ENCODE measurements around the gene ATP13A4.

ATP13A4 gene

GRCh38 chr3:193489949-193490348 is 64.7 kb downstream of the ATP13A4 start:
- DNase-seq, result no peak

- no peak for DNase-seq
Measured at GRCh38 chr3:193488741-193489140, 66.0 kb downstream of the ATP13A4 start.

GRCh38 chr3:193483988-193484539 is 70.6 kb downstream of the ATP13A4 start:
- no peak for DNase-seq

- no peak for DNase-seq
Measured at GRCh38 chr3:193481436-193481835, 73.3 kb downstream of the ATP13A4 start.

DNA sequence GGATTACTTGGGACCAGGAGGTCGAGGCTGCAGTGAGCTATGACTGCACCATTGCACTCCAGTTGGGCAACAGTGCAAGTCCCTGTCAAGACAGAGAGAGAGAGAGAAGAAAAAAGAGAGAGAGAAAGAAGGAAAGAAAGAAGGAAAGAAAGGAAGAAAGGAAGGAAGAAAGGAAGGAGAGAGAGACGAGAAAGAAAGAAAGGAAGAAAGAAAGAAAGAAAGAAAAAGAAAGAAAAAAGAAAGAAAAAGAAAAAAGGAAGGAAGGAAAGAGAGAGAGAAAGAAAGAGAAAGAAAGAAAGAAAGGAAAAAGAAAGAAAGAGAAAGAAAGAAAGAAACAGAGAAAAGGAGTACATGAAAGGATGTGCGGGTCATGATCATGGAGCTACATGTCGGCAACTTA is 80.2 kb downstream of the ATP13A4 start:
- no peak for DNase-seq

DNA sequence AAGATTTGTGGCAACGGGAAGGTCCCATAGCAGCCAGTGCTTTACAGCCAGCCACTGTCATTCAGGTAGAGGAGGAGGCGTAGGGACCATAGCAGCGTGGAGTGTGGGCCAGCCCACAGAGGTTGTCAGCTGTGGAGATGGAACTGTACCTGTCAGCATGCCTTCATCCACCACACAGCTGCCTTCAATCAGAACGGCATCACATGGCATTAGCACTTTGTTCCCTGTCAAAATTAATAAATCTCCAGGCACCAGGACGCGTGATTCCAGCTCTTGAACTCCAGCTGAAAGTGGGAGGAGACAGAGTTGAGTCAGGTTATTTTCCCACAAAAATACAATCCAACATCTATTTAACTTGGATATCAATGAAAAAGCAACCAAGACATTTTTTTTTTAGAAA is 84.0 kb downstream of the ATP13A4 start:
- no peak for DNase-seq

DNA sequence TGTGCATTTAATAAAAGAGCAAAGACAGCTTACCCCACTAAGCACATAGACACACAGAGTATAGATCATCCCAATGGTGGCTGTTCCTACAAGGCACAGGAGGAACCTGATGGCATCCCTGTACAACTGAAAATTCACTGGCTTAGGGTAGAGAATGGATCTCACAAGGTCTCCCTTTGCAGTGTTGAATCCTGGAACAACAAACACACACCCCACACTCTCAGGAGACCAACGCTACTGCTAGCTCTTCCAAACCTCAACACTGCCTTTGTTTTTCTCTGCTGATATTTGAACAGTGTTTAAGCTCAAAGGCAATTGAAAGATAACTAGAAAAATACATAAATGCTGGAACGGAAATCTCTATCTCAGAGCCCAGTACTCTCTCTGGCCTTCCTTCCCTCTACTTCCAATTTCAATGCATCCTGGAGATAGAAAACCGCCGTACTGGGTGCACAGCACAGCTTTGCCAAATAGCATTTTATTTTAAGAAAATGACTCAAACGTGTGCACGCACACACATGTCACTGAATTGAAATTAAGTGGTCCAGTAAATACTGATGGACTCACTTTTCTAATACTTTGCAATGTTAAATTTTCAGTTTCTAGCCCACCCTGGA is 88.6 kb downstream of the ATP13A4 start:
- DNase-seq, result no peak

DNA sequence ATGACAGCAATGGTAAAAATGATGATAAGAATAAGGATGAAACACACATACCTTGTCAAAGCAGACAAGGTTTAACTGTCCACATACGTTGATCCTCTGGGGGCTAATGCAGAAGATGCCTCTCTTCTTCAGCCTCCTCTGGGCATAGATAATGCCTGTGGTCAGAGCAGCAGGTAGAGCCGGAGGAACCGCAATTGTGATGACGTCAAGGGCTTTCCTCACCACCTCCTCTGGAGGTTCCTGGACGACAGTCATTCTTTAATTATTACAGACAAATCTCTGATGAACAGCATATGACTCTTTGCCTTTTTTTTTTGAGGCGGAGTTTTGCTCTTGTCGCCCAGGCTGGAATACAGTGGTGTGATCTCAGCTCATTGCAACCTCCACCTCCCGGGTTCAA is 89.8 kb downstream of the ATP13A4 start:
- no peak for DNase-seq

- DNase-seq, result no peak
Measured at GRCh38 chr3:193457526-193457925, 97.2 kb downstream of the ATP13A4 start.

DNA sequence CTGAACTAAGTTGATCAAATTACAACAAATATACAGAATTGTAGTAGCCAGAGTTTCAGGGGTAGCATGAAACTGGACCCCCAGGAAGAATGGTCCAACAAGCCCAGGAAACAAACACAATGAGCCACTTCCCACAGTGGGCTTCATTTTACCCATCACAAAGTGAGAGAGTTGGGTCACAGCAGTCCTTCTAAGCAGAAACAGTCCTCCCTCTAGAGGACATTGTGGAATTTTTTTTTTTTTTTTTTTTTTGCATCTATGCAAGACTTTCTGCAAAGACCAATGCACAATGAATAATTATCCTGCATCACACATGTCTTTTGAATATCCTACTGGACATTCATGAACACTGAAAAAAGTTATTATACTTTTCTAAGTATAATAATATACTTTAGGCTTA is 102.4 kb downstream of the ATP13A4 start:
- DNase-seq, result no peak

- no peak for DNase-seq
Measured at GRCh38 chr3:193451902-193452301, 102.8 kb downstream of the ATP13A4 start.

DNA sequence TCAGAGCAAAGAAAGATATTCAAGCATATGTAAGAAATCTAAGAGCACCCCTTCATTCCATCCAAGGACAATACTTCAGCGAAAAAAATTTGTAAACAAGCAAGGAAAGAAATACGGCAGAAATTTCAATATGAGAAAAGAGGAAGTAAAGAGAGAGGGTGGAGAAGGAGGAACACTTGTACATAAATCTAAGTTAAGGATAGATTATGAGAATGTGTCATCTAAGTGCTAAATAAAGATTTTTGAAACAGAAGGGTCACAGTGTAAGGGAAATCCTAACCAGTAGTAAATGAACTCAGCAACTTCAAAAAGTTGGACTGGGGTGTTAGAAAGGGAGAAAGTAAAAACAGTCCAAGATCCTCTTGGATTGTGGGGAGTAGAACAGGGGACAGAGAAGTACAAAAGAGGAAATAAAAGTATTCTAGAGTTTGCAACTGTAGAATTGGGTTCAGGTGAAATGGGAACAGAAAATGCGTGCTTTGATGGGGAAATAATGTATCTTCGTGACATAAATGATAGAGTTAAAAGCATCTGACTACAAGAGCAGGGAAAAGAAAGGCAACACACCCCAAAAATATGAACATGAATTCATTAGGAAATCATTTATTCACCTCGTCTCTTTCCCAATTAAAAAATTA is 107.6 kb downstream of the ATP13A4 start:
- DNase-seq, result no peak

- DNase-seq, result no peak
Measured at GRCh38 chr3:193439423-193439822, 115.3 kb downstream of the ATP13A4 start.

GRCh38 chr3:193418576-193419373 is 135.9 kb downstream of the ATP13A4 start:
- no peak for DNase-seq

DNA sequence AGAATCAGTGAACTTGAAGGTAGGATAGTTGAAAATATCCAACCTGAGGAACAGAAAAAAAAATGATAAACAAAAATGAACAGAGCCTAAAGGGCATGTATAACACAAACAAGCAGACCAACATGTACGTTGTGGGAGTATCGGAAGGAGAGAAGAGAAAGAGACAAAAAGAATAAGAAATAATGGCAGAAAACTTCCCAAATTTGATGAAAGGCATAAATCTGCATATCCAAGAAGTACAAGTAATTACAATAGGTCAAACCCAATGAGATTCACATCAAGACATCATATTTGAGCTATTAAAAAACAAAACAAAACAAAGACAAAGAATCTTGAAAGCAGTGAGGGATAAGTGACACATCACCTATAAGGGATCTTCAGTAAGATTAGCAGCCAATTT is 138.1 kb downstream of the ATP13A4 start:
- DNase-seq, result no peak

DNA sequence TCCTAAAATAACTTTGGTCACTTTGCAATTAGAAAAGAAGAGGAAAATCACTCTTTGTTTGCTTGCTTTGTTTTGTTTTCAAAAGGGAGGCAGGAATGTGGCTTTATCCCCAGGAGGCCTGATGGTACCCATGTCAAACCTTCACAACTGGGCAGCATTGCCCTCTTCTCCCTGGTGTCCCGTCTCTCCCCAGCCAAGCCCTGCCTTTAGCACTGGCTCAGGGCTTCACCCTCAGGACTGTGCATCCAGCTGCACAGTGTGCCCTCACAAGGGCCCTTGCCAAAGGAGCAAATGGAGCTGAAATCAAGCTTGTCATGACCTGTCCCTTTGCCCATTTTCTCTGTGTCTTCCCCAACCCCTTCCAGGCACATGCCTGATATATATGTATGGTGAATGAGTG is 147.0 kb downstream of the ATP13A4 start:
- DNase-seq, result no peak

DNA sequence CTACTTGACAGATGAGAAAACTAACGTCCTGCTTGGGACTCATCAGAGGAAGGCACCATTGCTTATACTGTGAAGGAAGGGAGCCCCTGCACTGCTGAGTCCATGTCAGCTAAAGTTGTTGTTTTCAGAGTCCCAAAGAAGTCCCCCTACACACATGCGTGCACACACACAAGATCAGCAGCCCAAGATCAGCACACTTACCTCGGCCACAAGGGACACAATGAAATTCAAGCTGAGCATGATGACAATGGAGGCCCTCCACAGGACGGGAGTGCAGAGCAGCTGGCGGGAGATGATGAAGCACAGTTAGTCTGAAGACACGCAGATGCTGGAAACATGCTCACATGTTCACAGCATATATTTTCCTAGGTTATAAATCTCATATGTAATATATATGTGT is 147.6 kb downstream of the ATP13A4 start:
- no peak for DNase-seq

DNA sequence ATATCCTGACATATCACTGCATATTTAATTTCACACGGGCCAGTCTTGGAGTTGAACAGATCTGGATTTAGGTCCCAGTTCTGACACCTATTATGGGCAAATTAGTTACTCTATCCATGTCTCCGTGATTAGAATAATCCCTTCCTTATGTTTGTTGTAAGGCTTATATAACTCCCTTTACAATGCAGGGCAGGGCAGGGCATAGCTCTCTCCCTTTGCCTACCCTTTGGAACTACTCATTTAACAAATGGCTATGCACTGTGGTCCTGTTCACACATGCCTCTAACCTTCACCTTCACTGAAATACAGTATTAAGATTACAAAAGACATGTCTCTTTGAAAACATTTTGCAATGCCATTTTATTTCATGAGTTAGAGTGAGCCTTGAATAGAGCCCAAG is 151.4 kb downstream of the ATP13A4 start:
- no peak for DNase-seq

GRCh38 chr3:193400304-193400703 is 154.4 kb downstream of the ATP13A4 start:
- no peak for DNase-seq

GRCh38 chr3:193396451-193397244 is 158.0 kb downstream of the ATP13A4 start:
- DNase-seq, result no peak

GRCh38 chr3:193391902-193392301 is 162.8 kb downstream of the ATP13A4 start:
- no peak for DNase-seq

GRCh38 chr3:193389335-193389734 is 165.4 kb downstream of the ATP13A4 start:
- DNase-seq, result no peak

DNA sequence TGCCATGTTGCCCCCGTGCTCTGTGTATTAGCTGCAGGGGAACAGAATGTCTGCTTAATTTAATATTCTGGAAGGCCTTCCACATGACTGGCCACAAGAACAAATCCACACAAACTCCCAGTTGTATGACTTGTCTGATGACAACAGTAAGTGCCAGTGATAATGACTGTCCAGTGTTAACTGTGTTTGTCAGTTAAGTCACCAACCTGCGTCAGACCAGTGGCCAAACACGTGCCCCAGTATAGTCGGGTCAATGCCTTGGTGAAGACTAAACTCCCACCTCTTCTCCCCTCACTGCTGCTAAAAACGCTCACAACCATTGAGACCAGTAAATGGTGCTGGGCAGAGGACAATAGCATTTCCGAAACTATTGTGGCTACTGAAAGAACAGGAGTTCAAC is 166.3 kb downstream of the ATP13A4 start:
- DNase-seq, result no peak

All from GDM1 (cell line).